GM18502 (cell line): ENCODE data around the gene SUGCT.

Experiments
- ATAC-seq: cut with Tn5 transposase; IDR thresholded peaks from one replicate; pipeline ENCODE4 v1.9.1; 2021; ENCODE audit warnings: mild to moderate bottlenecking; ENCODE audit not compliant: unreplicated experiment, poor library complexity

The SUGCT gene

DNA sequence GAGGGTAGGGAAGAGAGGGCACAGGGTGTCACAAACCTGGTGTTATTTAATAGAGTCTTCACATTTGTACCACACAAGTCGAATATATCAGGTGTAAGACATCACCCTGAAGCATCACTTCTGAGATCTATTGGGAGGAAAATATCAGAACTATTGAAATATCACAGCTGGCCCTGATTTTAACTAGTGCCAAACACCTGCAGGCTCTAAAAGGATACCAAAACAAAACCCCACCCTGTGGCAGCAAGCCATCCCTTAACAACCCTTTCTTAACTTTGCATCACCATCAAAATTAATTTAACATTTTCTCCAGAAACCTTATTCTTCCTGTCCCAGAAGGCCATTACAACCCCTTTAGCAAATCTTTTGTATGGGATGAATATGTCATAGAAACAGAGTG, 365.4 kb downstream of the SUGCT start:
- no peak for ATAC-seq

DNA sequence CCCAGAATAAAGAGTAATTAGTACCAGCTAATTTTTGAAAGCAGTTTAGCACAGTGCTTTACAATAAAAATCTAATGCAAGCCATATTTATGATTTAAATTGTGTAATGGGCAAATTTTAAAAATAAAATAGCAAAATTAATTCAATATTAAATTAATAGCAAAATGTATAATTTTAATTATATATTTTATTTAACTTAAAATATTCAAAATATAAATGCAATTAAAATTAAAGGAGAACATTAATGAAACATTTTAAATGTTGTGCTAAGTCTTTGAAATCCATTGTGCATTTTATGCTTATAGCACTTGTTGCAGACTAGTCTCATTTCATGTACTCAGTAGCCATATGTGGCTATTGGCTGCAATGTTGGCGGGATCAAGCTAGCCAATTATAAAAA, 367.6 kb downstream of the SUGCT start:
- ATAC-seq = no peak

DNA sequence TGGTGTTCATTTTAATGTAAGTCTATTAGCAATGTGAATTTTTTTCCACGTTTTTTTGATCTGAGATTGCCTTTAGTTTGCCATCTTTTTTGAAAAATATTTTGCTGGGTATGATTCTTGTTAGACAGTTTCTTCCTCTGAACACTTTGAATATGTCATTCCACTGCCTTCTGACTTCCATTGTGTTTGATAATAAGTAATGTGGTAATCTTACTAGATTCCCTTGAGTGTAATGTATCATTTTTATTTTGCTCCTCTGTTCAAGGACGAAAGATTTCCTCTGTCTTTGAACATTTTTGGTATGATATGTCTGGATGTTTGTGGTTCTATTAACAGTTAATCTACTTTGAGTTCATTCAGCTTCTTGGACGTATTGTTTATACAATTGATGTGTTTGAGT, 371.4 kb downstream of the SUGCT start:
- ATAC-seq = no peak

- ATAC-seq = no peak
Observed at GRCh38 chr7:40507166-40507565, 372.4 kb downstream of the SUGCT start.

- no peak for ATAC-seq
Observed at GRCh38 chr7:40509287-40509996, 374.6 kb downstream of the SUGCT start.

DNA sequence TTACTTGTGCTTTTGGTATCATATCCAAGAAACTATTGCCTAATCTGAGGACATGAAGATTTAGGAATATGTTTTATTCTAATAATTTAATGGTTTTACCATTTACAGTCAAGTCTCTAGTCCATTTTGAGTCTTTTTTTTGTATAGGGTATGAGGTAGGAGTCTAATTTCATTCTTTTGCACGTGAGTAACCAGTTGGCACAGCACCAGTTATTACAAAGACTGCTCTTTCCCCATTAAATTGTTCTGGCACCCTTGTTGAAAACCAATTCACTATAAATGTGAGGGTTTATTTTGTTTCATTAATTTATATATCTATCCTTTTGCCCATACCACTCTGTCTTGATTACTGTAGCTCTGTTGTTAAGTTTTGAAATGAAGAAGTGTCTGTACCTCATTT, 381.6 kb downstream of the SUGCT start:
- ATAC-seq = no peak

DNA sequence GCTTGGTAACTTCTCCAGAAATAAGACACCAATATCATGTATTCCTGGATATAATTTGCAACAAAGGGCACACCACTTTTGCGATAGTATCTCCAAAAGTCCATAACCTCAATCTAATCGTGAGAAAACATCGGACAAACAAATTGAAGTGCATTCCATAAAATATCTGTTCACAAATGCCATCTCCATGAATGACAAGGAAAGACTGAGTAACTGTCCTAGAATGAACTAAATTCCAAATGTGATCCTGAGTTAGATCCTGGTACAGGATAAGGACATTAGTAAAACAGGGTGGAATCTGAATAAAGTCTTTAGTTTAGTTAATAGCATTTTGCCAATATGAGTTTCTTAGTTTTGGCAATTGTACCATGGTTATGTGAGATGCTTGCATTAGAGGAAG, 384.2 kb downstream of the SUGCT start:
- ATAC-seq = no peak

- no peak for ATAC-seq
Observed at GRCh38 chr7:40520986-40521738, 386.4 kb downstream of the SUGCT start.

GRCh38 chr7:40525764-40526163, 391.0 kb downstream of the SUGCT start:
- no peak for ATAC-seq

- no peak for ATAC-seq
Observed at GRCh38 chr7:40526951-40527715, 392.3 kb downstream of the SUGCT start.

- ATAC-seq = no peak
Observed at GRCh38 chr7:40527723-40528122, 392.9 kb downstream of the SUGCT start.

- ATAC-seq = no peak
Observed at GRCh38 chr7:40530292-40530691, 395.5 kb downstream of the SUGCT start.

GRCh38 chr7:40531956-40532355, 397.2 kb downstream of the SUGCT start:
- ATAC-seq = no peak

- ATAC-seq = no peak
Observed at GRCh38 chr7:40535678-40536077, 400.9 kb downstream of the SUGCT start.

GRCh38 chr7:40536421-40536820, 401.6 kb downstream of the SUGCT start:
- no peak for ATAC-seq

- ATAC-seq = no peak
Observed at GRCh38 chr7:40538281-40538680, 403.5 kb downstream of the SUGCT start.

DNA sequence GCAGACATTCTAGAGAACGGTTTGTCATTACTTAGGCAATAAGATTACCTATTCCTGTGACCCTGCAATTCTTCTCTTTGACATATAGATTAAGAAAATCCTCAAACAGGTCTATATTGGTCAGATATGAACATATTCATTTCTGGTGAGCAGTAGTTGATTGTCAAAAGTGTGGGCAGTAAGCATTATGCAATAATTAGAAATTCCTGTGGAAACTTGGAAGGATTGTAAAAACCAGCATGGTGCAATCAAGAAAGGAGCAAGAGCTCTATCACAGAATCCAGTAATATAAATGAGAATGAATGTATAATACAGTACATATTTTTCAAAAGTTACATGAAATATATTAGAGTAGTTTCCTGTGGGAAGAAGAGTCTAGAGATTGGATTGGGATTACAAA, 406.5 kb downstream of the SUGCT start:
- ATAC-seq = no peak

DNA sequence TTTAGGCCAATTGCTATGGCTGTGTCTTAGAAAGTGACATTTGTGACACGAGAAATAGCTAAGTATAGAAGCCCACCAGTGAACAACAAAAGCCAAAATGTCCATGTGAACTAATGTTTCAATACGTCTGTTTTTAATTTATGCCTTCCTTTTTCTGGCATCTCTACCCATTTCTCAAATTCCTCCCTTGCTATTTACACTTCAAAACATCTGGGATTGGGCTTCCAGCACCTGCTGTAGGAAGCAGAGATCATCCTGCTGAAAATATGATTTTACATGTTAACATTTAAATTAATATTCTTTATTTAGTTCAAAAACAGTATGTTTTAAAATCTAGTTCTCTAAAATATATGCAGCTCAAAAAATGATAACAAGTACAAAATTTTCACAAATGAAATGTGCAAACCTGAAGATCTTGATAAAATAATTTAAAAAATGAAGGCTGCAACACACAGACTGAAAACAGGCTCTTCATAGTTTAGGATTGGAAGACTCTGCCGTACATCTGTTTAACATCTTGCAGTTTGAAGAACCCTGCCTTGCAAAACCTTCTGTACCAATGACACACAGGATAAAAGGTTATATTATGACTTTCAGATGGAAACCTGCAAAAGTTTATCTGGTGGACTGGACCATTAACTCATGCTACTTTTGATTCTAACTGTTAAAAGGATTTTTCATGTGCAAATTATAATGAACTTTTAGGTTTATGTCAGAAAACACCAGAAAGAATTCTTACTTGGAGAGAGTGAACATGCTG, 408.4 kb downstream of the SUGCT start:
- no peak for ATAC-seq

DNA sequence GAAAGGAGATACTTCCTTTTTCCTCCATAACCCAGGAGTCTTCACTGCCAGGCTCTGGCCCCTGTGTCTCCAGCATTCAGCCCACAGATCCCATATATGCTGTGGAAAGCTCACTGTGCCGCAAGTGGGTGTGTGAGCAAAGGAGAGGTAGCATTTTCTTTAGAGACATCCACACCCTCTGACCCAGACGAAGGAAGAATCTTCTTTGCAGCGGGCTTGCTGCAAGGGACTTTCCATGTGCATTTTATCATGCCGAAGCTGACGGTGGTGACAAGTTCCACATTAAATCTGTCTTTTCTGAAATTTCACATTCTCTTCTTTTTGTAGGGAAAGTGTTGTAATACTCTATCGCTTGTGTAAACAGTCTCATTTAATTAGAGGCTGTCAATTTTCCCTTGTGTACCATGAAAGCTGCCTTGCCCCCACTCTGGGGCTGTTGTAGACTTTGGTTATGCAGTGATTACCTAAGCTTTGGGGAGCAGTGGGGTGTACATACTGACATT, 409.5 kb downstream of the SUGCT start:
- ATAC-seq = no peak

DNA sequence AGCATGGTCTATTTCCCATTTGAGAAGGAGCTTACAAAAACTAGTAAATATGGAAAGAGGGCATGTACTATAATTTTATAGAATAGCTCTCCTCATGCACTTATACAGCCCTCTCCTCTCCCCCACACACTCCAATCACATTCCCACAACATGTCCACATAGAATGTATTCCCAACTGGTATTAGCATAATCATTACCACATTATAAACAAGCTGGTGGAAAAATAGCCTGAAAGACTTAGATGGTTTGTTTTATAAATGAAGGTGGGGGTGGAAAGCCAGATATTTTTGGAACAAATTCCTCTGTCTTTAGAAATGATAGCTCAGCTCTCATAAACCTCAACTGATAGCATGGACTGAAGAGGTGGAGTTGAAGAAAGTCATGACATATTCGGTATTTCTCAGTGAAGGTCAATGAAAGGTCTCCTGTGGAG, 410.1 kb downstream of the SUGCT start:
- no peak for ATAC-seq
